K562 (cell line): ENCODE measurements around the gene GJA9. TPM values are rescaled to one million over a fixed set of nuclear protein-coding genes. Genes with fewer than 3 reads are reported as not detected.

Source experiments
- CEBPB ChIP-seq: fragments of 450-650 bp; IDR thresholded peaks from 2 replicates; pipeline ENCODE4 v1.6.1; 2016; ENCODE audit warnings: missing genetic modification characterization, missing compliant biosample characterization
- CXXC5 ChIP-seq: fragments of 250-450 bp; sonication (Bioruptor Pico); IDR thresholded peaks from 2 replicates; pipeline ENCODE4 v1.8.0; 2022; ENCODE audit warnings: inconsistent platforms, mild to moderate bottlenecking, moderate library complexity
- DIDO1 ChIP-seq: fragments of 450-650 bp; IDR thresholded peaks from 2 replicates; pipeline ENCODE4 v1.6.1; 2016; ENCODE audit warnings: low read depth, missing biosample characterization, missing genetic modification characterization
- DMBX1 ChIP-seq: fragments of 250-450 bp; sonication (Bioruptor Pico); IDR thresholded peaks from 2 replicates; pipeline ENCODE4 v1.8.0; 2022; ENCODE audit warnings: inconsistent platforms, mild to moderate bottlenecking, moderate library complexity, borderline replicate concordance
- DPF2 ChIP-seq: fragments of 450-650 bp; IDR thresholded peaks from 2 replicates; pipeline ENCODE4 v1.6.1; 2016
- EP300 ChIP-seq: IDR thresholded peaks from 2 replicates; pipeline ENCODE4 v1.6.1; 2012; ENCODE audit warnings: low read length, improper control_type of control experiment
- FOXJ3 ChIP-seq: sonication (generic); formaldehyde crosslinking; IDR thresholded peaks from 2 replicates; pipeline ENCODE4 v1.4.0; 2020; ENCODE audit warnings: mild to moderate bottlenecking, missing genetic modification reagents
- FOXM1 ChIP-seq, 2 experiments: fragments of 450-650 bp in 1 of 2; sonication (generic) in 1 of 2; formaldehyde crosslinking in 1 of 2; IDR thresholded peaks; 2 replicates each; pipeline versions ENCODE4 v1.6.1 to v1.9.0; 2017 to 2022; ENCODE audit warnings: low read depth in 2 of 2, mild to moderate bottlenecking in 2 of 2, missing genetic modification reagents in 1 of 2, moderate library complexity in 1 of 2
- KLF16 ChIP-seq: IDR thresholded peaks from 2 replicates; pipeline ENCODE4 v1.6.1; 2016; ENCODE audit warnings: antibody characterized with exemption
- MITF ChIP-seq: IDR thresholded peaks from 2 replicates; pipeline ENCODE4 v1.6.1; 2014; ENCODE audit warnings: antibody characterized with exemption
- NEUROD1 ChIP-seq: fragments of 150-350 bp; IDR thresholded peaks from 2 replicates; pipeline ENCODE4 v1.6.1; 2014; ENCODE audit warnings: borderline replicate concordance, low read length, low read depth; ENCODE audit not compliant: partially characterized antibody
- PHB ChIP-seq: fragments of 250-450 bp; sonication (Bioruptor Pico); IDR thresholded peaks from 2 replicates; pipeline ENCODE4 v1.5.0; 2021
- PRPF4 ChIP-seq: fragments of 200-400 bp; formaldehyde crosslinking; IDR thresholded peaks from one replicate; pipeline ENCODE4 v1.6.1; 2017; ENCODE audit warnings: low read length, low read depth, mild to moderate bottlenecking; ENCODE audit not compliant: insufficient read depth, poor library complexity, severe bottlenecking
- SAP30 ChIP-seq: fragments of 200-600 bp; sonication (generic); IDR thresholded peaks from 2 replicates; pipeline ENCODE4 v1.6.1; 2012; ENCODE audit warnings: borderline replicate concordance, low read depth, mild to moderate bottlenecking, moderate library complexity, low read length, control low read depth, inconsistent platforms; ENCODE audit not compliant: insufficient read depth, poor library complexity, severe bottlenecking
- SIX5 ChIP-seq, 2 experiments: IDR thresholded peaks; 2 replicates each; pipeline ENCODE4 v1.6.1; 2011; ENCODE audit warnings: low read length in 2 of 2, borderline replicate concordance in 1 of 2, low read depth in 1 of 2, mild to moderate bottlenecking in 1 of 2, moderate library complexity in 1 of 2; ENCODE audit not compliant: insufficient read depth in 1 of 2
- USF2 ChIP-seq: sonication (generic); formaldehyde crosslinking; IDR thresholded peaks from 2 replicates; pipeline ENCODE4 v1.5.0; 2020; ENCODE audit warnings: missing genetic modification reagents
- ZHX1 ChIP-seq: fragments of 150-350 bp; conservative IDR thresholded peaks from 2 replicates; pipeline ENCODE4 v1.6.1; 2014; ENCODE audit warnings: low read length
- ZNF175 ChIP-seq: fragments of 200-800 bp; sonication (Bioruptor generic); IDR thresholded peaks from 2 replicates; pipeline ENCODE4 v1.6.1; 2016; ENCODE audit warnings: low read depth, mild to moderate bottlenecking, missing genetic modification characterization, missing compliant biosample characterization
- ZNF224 ChIP-seq: sonication (generic); formaldehyde crosslinking; IDR thresholded peaks from 2 replicates; pipeline ENCODE4 v1.8.0; 2022; ENCODE audit warnings: mild to moderate bottlenecking, missing genetic modification reagents
- ZNF395 ChIP-seq: fragments of 200-800 bp; sonication (Bioruptor generic); IDR thresholded peaks from 2 replicates; pipeline ENCODE4 v1.6.1; 2017; ENCODE audit warnings: missing genetic modification characterization, missing compliant biosample characterization
- polyA plus RNA-seq, 8 experiments: library from polyadenylated mRNA; depleted of rRNA in 4 of 8; stranded (reverse) in 5 of 8; unstranded in 3 of 8; fragments of >200 nt; fragmentation: Nextera tagmentation in 2 of 8; fragmentation: Illumina TruSeq in 1 of 8; extraction: Ambion mirVana in 2 of 8; extraction: Trizol in 1 of 8; gene quantifications; 2 replicates each; pipeline versions ENCODE4 v1.2.1 to v1.2.3, GENCODE V29; 2011 to 2014; ENCODE audit warnings: inconsistent platforms in 1 of 8, missing spikeins in 1 of 8
- total RNA-seq, 7 experiments: library from RNA; depleted of rRNA in 6 of 7; stranded (reverse); fragments of >200 nt in 6 of 7; fragmentation: Illumina TruSeq in 2 of 7; extraction: Trizol in 2 of 7; gene quantifications; 2 replicates each; pipeline versions ENCODE4 v1.2.1 to v1.2.3, GENCODE V29; 2011 to 2021; ENCODE audit warnings: low replicate concordance in 1 of 7

GJA9 gene
- total and polyA plus RNA-seq, 9 of the 15 experiments (the other 6 are each of a cell fraction or from before 2014, with no cell fraction given): not detected

GRCh38 chr1:38859561-38860453 is 21.6 kb downstream of the GJA9 start, which contains the start of gene RRAGC (continued):
- TF ChIP-seq ZNF224 (CRISPR knock-in tag): peak; percentile 79; the same call in 1 of the 2 replicates
- peak; percentile 78; the same call in 1 of the 2 replicates for TF ChIP-seq ZNF395 (CRISPR knock-in tag)
- TF ChIP-seq EP300: peak; percentile 65; the same call in 1 of the 2 replicates
- no peak for TF ChIP-seq PRPF4
- TF ChIP-seq DPF2: no peak
- TF ChIP-seq MITF: peak; percentile 100
- peak; percentile 85 for TF ChIP-seq DIDO1 (tag)
- TF ChIP-seq CEBPB (tag): no peak
- TF ChIP-seq SAP30: peak; percentile 81
- TF ChIP-seq CXXC5 (CRISPR knock-in tag): peak; percentile 97
- no peak for TF ChIP-seq FOXM1 (IDR thresholded peaks at IDR 0.05; ENCODE audit: low read depth)
- TF ChIP-seq FOXM1 (CRISPR knock-in tag; IDR thresholded peaks at IDR 0.05; ENCODE audit: low read depth): 0 out of 2 replicates have a peak, but pooled peaks have one; percentile 51
- no peak for TF ChIP-seq ZHX1
- TF ChIP-seq NEUROD1: peak; percentile 75
- no peak for TF ChIP-seq ZNF175 (CRISPR knock-in tag)
- peak; percentile 54; the same call in 1 of the 2 replicates for TF ChIP-seq DMBX1
- TF ChIP-seq SIX5 (IDR thresholded peaks at IDR 0.05; ENCODE audit: borderline replicate concordance in 1 of 2, insufficient read depth in 1 of 2, low read depth in 1 of 2, low read length in 2 of 2): no peak
- TF ChIP-seq USF2 (CRISPR knock-in tag): peak; percentile 100
- TF ChIP-seq KLF16: no peak
- TF ChIP-seq PHB (CRISPR knock-in tag): no peak
- TF ChIP-seq FOXJ3: no peak
